Suprapubic skin (tissue), 4 donors: ENCODE data around the gene ATIC.

Source experiments
- CTCF ChIP-seq, 2 donors: fragments of 200-600 bp in 1 of 2; fragments of 450-650 bp in 1 of 2; sonication (generic) in 1 of 2; IDR thresholded peaks; one replicate each; pipeline ENCODE4 v1.5.1; 2016 to 2019; ENCODE audit warnings: antibody characterized with exemption in 2 of 2, mild to moderate bottlenecking in 1 of 2, moderate library complexity in 1 of 2
- EP300 ChIP-seq: sonication (generic); formaldehyde crosslinking; IDR thresholded peaks from one replicate; pipeline ENCODE4 v1.6.1; 2017; ENCODE audit warnings: antibody characterized with exemption
- POLR2A ChIP-seq, 2 donors: fragments of 450-650 bp; IDR thresholded peaks; one replicate each; pipeline ENCODE4 v1.6.1; 2017; ENCODE audit warnings: antibody characterized with exemption in 2 of 2, mild to moderate bottlenecking in 2 of 2, moderate library complexity in 2 of 2
- POLR2AphosphoS5 ChIP-seq, 3 donors: sonication (generic); formaldehyde crosslinking; IDR thresholded peaks; one replicate each; pipeline ENCODE4 v1.6.1; 2017; ENCODE audit warnings: antibody characterized with exemption in 3 of 3

GRCh38 chr2:215299337-215299859 lies 12.5 kb upstream of the ATIC start:
- no peak for TF ChIP-seq CTCF (IDR thresholded peaks at IDR 0.05)
- no peak for TF ChIP-seq POLR2AphosphoS5 (IDR thresholded peaks at IDR 0.05)
- TF ChIP-seq POLR2A (IDR thresholded peaks at IDR 0.05): no peak
- no peak for TF ChIP-seq EP300
